ENCODE results near the gene SSBP4.

Gene SSBP4

GRCh38 chr19:18428173-18428786 lies 9.1 kb downstream of the SSBP4 start:
- WGBS (ENCODE audit: insufficient coverage, insufficient read length), result no CpG with 5 or more reads among the region's 17 CpGs
- no peak for DNase-seq (ENCODE audit: low read depth, low spot score)
- no peak overlapping the region; the same call in 1 of the 2 replicates for H3K4me3 ChIP-seq (ENCODE audit: low read length)
- H3K4me1 ChIP-seq (ENCODE audit: control insufficient read depth, insufficient read depth, low read length), result peaks cover 14% of the 10 kb centered on the region
- H3K27me3 ChIP-seq (ENCODE audit: control insufficient read depth, insufficient read depth, low read length), result no peaks in the 10 kb centered on the region
- no peaks in the 10 kb centered on the region; the same call in 1 of the 2 replicates for H3K36me3 ChIP-seq (ENCODE audit: control insufficient read depth, insufficient read depth, low read length)
- H3K27ac ChIP-seq (ENCODE audit: low read length), result no peak overlapping the region
- H3K9me3 ChIP-seq (ENCODE audit: control insufficient read depth, insufficient read depth, low read length), result no peaks in the 10 kb centered on the region

- Histone ChIP-seq H3K36me3 (ENCODE audit: control insufficient read depth, insufficient read depth, low read length) (no peaks in the 10 kb centered on the region; the same call in 1 of the 2 replicates), H3K9me3 (ENCODE audit: control insufficient read depth, insufficient read depth, low read length) (no peaks in the 10 kb centered on the region), H3K4me3 (ENCODE audit: low read length) (peak overlapping the region; percentile 59; the same call in 1 of the 2 replicates), H3K27me3 (ENCODE audit: control insufficient read depth, insufficient read depth, low read length) (no peaks in the 10 kb centered on the region), H3K4me1 (ENCODE audit: control insufficient read depth, insufficient read depth, low read length) (peaks cover 14% of the 10 kb centered on the region), H3K27ac (ENCODE audit: low read length) (no peak overlapping the region)
- no peak for DNase-seq (ENCODE audit: low read depth, low spot score)
- no CpG with 5 or more reads among the region's 77 CpGs for WGBS (ENCODE audit: insufficient coverage, insufficient read length)
These were observed 9.8 kb downstream of the SSBP4 start for GRCh38 chr19:18428787-18429674.

GRCh38 chr19:18429717-18430416 lies 10.7 kb downstream of the SSBP4 start:
- peaks cover 12% of the 10 kb centered on the region for H3K4me1 ChIP-seq (ENCODE audit: control insufficient read depth, insufficient read depth, low read length)
- H3K36me3 ChIP-seq (ENCODE audit: control insufficient read depth, insufficient read depth, low read length), result no peaks in the 10 kb centered on the region; the same call in 1 of the 2 replicates
- no CpG with 5 or more reads among the region's 13 CpGs for whole genome bisulfite sequencing (ENCODE audit: insufficient coverage, insufficient read length)
- no peak for DNase-seq (ENCODE audit: low read depth, low spot score)
- H3K9me3 ChIP-seq (ENCODE audit: control insufficient read depth, insufficient read depth, low read length), result no peaks in the 10 kb centered on the region
- H3K4me3 ChIP-seq (ENCODE audit: low read length), result no peak overlapping the region; the same call in 1 of the 2 replicates
- H3K27me3 ChIP-seq (ENCODE audit: control insufficient read depth, insufficient read depth, low read length), result no peaks in the 10 kb centered on the region
- no peak overlapping the region for H3K27ac ChIP-seq (ENCODE audit: low read length)

- Histone ChIP-seq H3K4me3 (ENCODE audit: low read length) (no peak overlapping the region), H3K4me1 (ENCODE audit: control insufficient read depth, insufficient read depth, low read length) (peaks cover 12% of the 10 kb centered on the region), H3K9me3 (ENCODE audit: control insufficient read depth, insufficient read depth, low read length) (no peaks in the 10 kb centered on the region), H3K27ac (ENCODE audit: low read length) (no peak overlapping the region), H3K27me3 (ENCODE audit: control insufficient read depth, insufficient read depth, low read length) (no peaks in the 10 kb centered on the region), H3K36me3 (ENCODE audit: control insufficient read depth, insufficient read depth, low read length) (peaks cover 3% of the 10 kb centered on the region; the same call in 1 of the 2 replicates)
- no peak for DNase-seq (ENCODE audit: low read depth, low spot score)
- no CpG with 5 or more reads among the region's 21 CpGs for WGBS (ENCODE audit: insufficient coverage, insufficient read length)
These were observed 11.4 kb downstream of the SSBP4 start for GRCh38 chr19:18430417-18431144.

- Histone ChIP-seq H3K9me3 (ENCODE audit: control insufficient read depth, insufficient read depth, low read length) (no peaks in the 10 kb centered on the region), H3K4me3 (ENCODE audit: low read length) (no peak overlapping the region), H3K36me3 (ENCODE audit: control insufficient read depth, insufficient read depth, low read length) (peaks cover 5% of the 10 kb centered on the region; the same call in 1 of the 2 replicates), H3K27ac (ENCODE audit: low read length) (no peak overlapping the region), H3K27me3 (ENCODE audit: control insufficient read depth, insufficient read depth, low read length) (no peaks in the 10 kb centered on the region), H3K4me1 (ENCODE audit: control insufficient read depth, insufficient read depth, low read length) (peaks cover 12% of the 10 kb centered on the region)
- no CpG with 5 or more reads among the region's 34 CpGs for WGBS (ENCODE audit: insufficient coverage, insufficient read length)
- no peak for DNase-seq (ENCODE audit: low read depth, low spot score)
These were observed 12.4 kb downstream of the SSBP4 start for GRCh38 chr19:18431351-18432197.

GRCh38 chr19:18432275-18433014 lies 13.2 kb downstream of the SSBP4 start:
- no peak overlapping the region for H3K27ac ChIP-seq (ENCODE audit: low read length)
- no CpG with 5 or more reads among the region's 13 CpGs for WGBS (ENCODE audit: insufficient coverage, insufficient read length)
- peaks cover 5% of the 10 kb centered on the region; the same call in 1 of the 2 replicates for H3K36me3 ChIP-seq (ENCODE audit: control insufficient read depth, insufficient read depth, low read length)
- H3K4me1 ChIP-seq (ENCODE audit: control insufficient read depth, insufficient read depth, low read length), result peaks cover 12% of the 10 kb centered on the region
- H3K27me3 ChIP-seq (ENCODE audit: control insufficient read depth, insufficient read depth, low read length), result no peaks in the 10 kb centered on the region
- H3K4me3 ChIP-seq (ENCODE audit: low read length), result peak overlapping the region; percentile 30; the same call in 1 of the 2 replicates
- DNase-seq (ENCODE audit: low read depth, low spot score), result no peak
- H3K9me3 ChIP-seq (ENCODE audit: control insufficient read depth, insufficient read depth, low read length), result no peaks in the 10 kb centered on the region

GRCh38 chr19:18433015-18433691 lies 14.0 kb downstream of the SSBP4 start:
- peaks cover 5% of the 10 kb centered on the region; the same call in 1 of the 2 replicates for H3K36me3 ChIP-seq (ENCODE audit: control insufficient read depth, insufficient read depth, low read length)
- H3K27ac ChIP-seq (ENCODE audit: low read length), result no peak overlapping the region
- H3K4me1 ChIP-seq (ENCODE audit: control insufficient read depth, insufficient read depth, low read length), result peaks cover 12% of the 10 kb centered on the region
- peak overlapping the region; percentile 30; the same call in 1 of the 2 replicates for H3K4me3 ChIP-seq (ENCODE audit: low read length)
- no peak for DNase-seq (ENCODE audit: low read depth, low spot score)
- WGBS (ENCODE audit: insufficient coverage, insufficient read length), result no CpG with 5 or more reads among the region's 59 CpGs
- no peaks in the 10 kb centered on the region for H3K27me3 ChIP-seq (ENCODE audit: control insufficient read depth, insufficient read depth, low read length)
- no peaks in the 10 kb centered on the region for H3K9me3 ChIP-seq (ENCODE audit: control insufficient read depth, insufficient read depth, low read length)

GRCh38 chr19:18433735-18434398 lies 14.7 kb downstream of the SSBP4 start:
- Histone ChIP-seq H3K4me3 (ENCODE audit: low read length) (peak overlapping the region; percentile 21; the same call in 1 of the 2 replicates), H3K9me3 (ENCODE audit: control insufficient read depth, insufficient read depth, low read length) (no peaks in the 10 kb centered on the region), H3K27ac (ENCODE audit: low read length) (no peak overlapping the region), H3K4me1 (ENCODE audit: control insufficient read depth, insufficient read depth, low read length) (peaks cover 18% of the 10 kb centered on the region), H3K36me3 (ENCODE audit: control insufficient read depth, insufficient read depth, low read length) (peaks cover 5% of the 10 kb centered on the region; the same call in 1 of the 2 replicates), H3K27me3 (ENCODE audit: control insufficient read depth, insufficient read depth, low read length) (no peaks in the 10 kb centered on the region)
- no peak for DNase-seq (ENCODE audit: low read depth, low spot score)
- no CpG with 5 or more reads among the region's 60 CpGs for WGBS (ENCODE audit: insufficient coverage, insufficient read length)

Measured in iPS DF 6.9 (cell line).